GM06990 (cell line): Measurements from ENCODE around the gene ADAMTS20.
A peak's percentile ranks its signal among the peaks of the same experiment; 100 is the strongest.

ENCODE experiments used
- DNase-seq: peaks from one replicate; pipeline ENCODE4 v3.0.0-alpha.2; 2011; ENCODE audit not compliant: insufficient read length; ENCODE audit errors: extremely low read depth
- H3K27me3 ChIP-seq: replicated peaks from 2 replicates; pipeline ENCODE4 v1.6.0; 2011; ENCODE audit warnings: low read length; ENCODE audit not compliant: control insufficient read depth, insufficient read depth
- H3K36me3 ChIP-seq: 2 replicates; pipeline ENCODE4 v1.5.1; 2011; ENCODE audit warnings: low read length; ENCODE audit not compliant: control insufficient read depth, insufficient read depth
- H3K4me3 ChIP-seq: replicated peaks from 2 replicates; pipeline ENCODE4 v1.5.1; 2011; ENCODE audit warnings: low read depth, mild to moderate bottlenecking, control low read depth, low read length
- CTCF ChIP-seq: IDR thresholded peaks from 2 replicates; pipeline ENCODE4 v1.5.1; 2011; ENCODE audit warnings: low read length, control low read depth, mild to moderate bottlenecking, inconsistent platforms; ENCODE audit not compliant: insufficient read depth, poor library complexity, severe bottlenecking

ADAMTS20 gene

GRCh38 chr12:43428088-43428600 is 123.9 kb downstream of the ADAMTS20 start:
- Histone ChIP-seq H3K27me3 (no peaks in the 10 kb centered on the region), H3K36me3 (no peaks in the 10 kb centered on the region), H3K4me3 (no peak overlapping the region)
- no peak for DNase-seq
- TF ChIP-seq CTCF = no peak

- TF ChIP-seq CTCF = no peak
- no peaks in the 10 kb centered on the region for H3K27me3 ChIP-seq
Measured at GRCh38 chr12:43425361-43425760, 126.6 kb downstream of the ADAMTS20 start.

GRCh38 chr12:43416981-43417380 is 135.0 kb downstream of the ADAMTS20 start:
- no peak for DNase-seq
- Histone ChIP-seq H3K27me3 (no peaks in the 10 kb centered on the region), H3K4me3 (no peak overlapping the region), H3K36me3 (no peaks in the 10 kb centered on the region)
- no peak for TF ChIP-seq CTCF

More at GRCh38 chr12:43425361-43425760, 126.6 kb downstream of the ADAMTS20 start:
- no peak overlapping the region for H3K4me3 ChIP-seq
- no peaks in the 10 kb centered on the region for H3K36me3 ChIP-seq
- DNase-seq = no peak

GRCh38 chr12:43407816-43408645 is 144.0 kb downstream of the ADAMTS20 start:
- H3K36me3 ChIP-seq = no peaks in the 10 kb centered on the region
- H3K27me3 ChIP-seq = no peaks in the 10 kb centered on the region
- DNase-seq = peak; percentile 18
- H3K4me3 ChIP-seq = no peak overlapping the region
- TF ChIP-seq CTCF = no peak

GRCh38 chr12:43406801-43407200 is 145.2 kb downstream of the ADAMTS20 start:
- Histone ChIP-seq H3K4me3 (no peak overlapping the region), H3K27me3 (no peaks in the 10 kb centered on the region), H3K36me3 (no peaks in the 10 kb centered on the region)
- no peak for DNase-seq
- TF ChIP-seq CTCF = no peak
